Measurements from ENCODE around the gene C10orf71. TPM values are rescaled to one million over a fixed set of nuclear protein-coding genes. Genes with fewer than 3 reads are reported as not detected.

C10orf71 gene
- total RNA-seq, 1 experiment from 2014 or later: not detected

GRCh38 chr10:49260644-49261296, 38.2 kb upstream of the C10orf71 start:
- BruUV-seq (replicated peaks): no TSS peak
- H3K9me3 Mint-ChIP-seq (ENCODE audit: unreplicated experiment): peaks cover 12% of the 10 kb centered on the region
- Histone ChIP-seq H3K27me3 (replicated peaks; ENCODE audit: control insufficient read depth, insufficient read depth, low read length) (no peaks in the 10 kb centered on the region), H3K9me3 (0 out of 2 replicates have a peak, but pooled peaks cover 2% of the 10 kb centered on the region), H3K4me1 (no peaks in the 10 kb centered on the region), H3K4me3 (ENCODE audit: low read depth, low read length) (no peak overlapping the region), H3K36me3 (ENCODE audit: control insufficient read depth, insufficient read depth, low read length) (no peaks in the 10 kb centered on the region)
- H3K36me3 Mint-ChIP-seq (ENCODE audit: insufficient read depth, unreplicated experiment): no peaks in the 10 kb centered on the region
- DNase-seq: no peak
- POLR2A ChIA-PET: no interaction called here
- peaks cover 4% of the 10 kb centered on the region for H3K27me3 Mint-ChIP-seq (ENCODE audit: insufficient read depth, unreplicated experiment)
- no peak overlapping the region for H3K27ac Mint-ChIP-seq (ENCODE audit: unreplicated experiment)
- intact Hi-C loops (cut with micrococcal nuclease; ENCODE audit: unreplicated experiment): no loop called here
- CTCF ChIA-PET: interaction anchor here (0.6 kb wide), 1 partner anchor 60 kb away, joined by 3 read pairs; no protein-coding TSS in a partner anchor
- H3K4me3 Mint-ChIP-seq (ENCODE audit: unreplicated experiment): no peak overlapping the region
- no peaks in the 10 kb centered on the region for H3K4me1 Mint-ChIP-seq (ENCODE audit: low read depth, unreplicated experiment)
- TF ChIP-seq CTCF (IDR thresholded peaks at IDR 0.05; ENCODE audit: insufficient read depth in 1 of 2, low read depth in 1 of 2, low read length in 1 of 2, severe bottlenecking in 1 of 2, unreplicated experiment in 1 of 2): no peak

DNA sequence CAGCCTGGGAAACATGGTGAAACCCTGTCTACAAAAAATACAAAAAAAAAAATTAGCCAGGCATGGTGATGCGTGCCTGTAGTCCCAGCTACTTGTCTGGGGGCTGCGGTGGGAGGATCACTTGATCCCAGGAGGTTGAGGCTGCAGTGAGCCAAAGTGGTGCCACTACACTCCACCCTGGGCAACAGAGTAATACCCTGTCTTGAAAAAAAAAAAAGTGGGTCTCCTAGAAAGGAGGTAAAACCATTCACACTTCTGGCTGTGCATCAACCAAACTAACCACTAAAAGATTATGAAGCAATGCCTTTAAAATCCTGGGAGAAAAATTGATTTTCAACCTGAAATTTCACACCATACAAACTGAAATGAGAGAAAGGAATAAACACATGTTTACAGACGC, 35.4 kb upstream of the C10orf71 start:
- Histone ChIP-seq H3K27me3 (replicated peaks; ENCODE audit: control insufficient read depth, insufficient read depth, low read length) (no peaks in the 10 kb centered on the region), H3K36me3 (ENCODE audit: control insufficient read depth, insufficient read depth, low read length) (no peaks in the 10 kb centered on the region), H3K4me1 (no peaks in the 10 kb centered on the region), H3K9me3 (peaks cover 7% of the 10 kb centered on the region), H3K4me3 (ENCODE audit: low read depth, low read length) (no peak overlapping the region)
- Mint-ChIP-seq H3K4me3 (ENCODE audit: unreplicated experiment) (no peak overlapping the region), H3K27ac (ENCODE audit: unreplicated experiment) (no peak overlapping the region), H3K36me3 (ENCODE audit: insufficient read depth, unreplicated experiment) (no peaks in the 10 kb centered on the region), H3K4me1 (ENCODE audit: low read depth, unreplicated experiment) (no peaks in the 10 kb centered on the region), H3K9me3 (ENCODE audit: unreplicated experiment) (peaks cover 27% of the 10 kb centered on the region), H3K27me3 (ENCODE audit: insufficient read depth, unreplicated experiment) (peaks cover 13% of the 10 kb centered on the region)
- no peak for DNase-seq
- ChIA-PET CTCF (no interaction called here), POLR2A (no interaction called here)
- no TSS peak for BruUV-seq (replicated peaks)
- no peak for TF ChIP-seq CTCF (IDR thresholded peaks at IDR 0.05; ENCODE audit: insufficient read depth in 1 of 2, low read depth in 1 of 2, low read length in 1 of 2, severe bottlenecking in 1 of 2, unreplicated experiment in 1 of 2)
- intact Hi-C loops (cut with micrococcal nuclease; ENCODE audit: unreplicated experiment): no loop called here

- no peak for DNase-seq
- ChIA-PET CTCF (no interaction called here), POLR2A (no interaction called here)
- Mint-ChIP-seq H3K27me3 (ENCODE audit: insufficient read depth, unreplicated experiment) (peaks cover 16% of the 10 kb centered on the region), H3K36me3 (ENCODE audit: insufficient read depth, unreplicated experiment) (no peaks in the 10 kb centered on the region), H3K4me3 (ENCODE audit: unreplicated experiment) (no peak overlapping the region), H3K9me3 (ENCODE audit: unreplicated experiment) (peaks cover 27% of the 10 kb centered on the region), H3K27ac (ENCODE audit: unreplicated experiment) (no peak overlapping the region), H3K4me1 (ENCODE audit: low read depth, unreplicated experiment) (no peaks in the 10 kb centered on the region)
- intact Hi-C loops (cut with micrococcal nuclease; ENCODE audit: unreplicated experiment): no loop called here
- Histone ChIP-seq H3K36me3 (ENCODE audit: control insufficient read depth, insufficient read depth, low read length) (no peaks in the 10 kb centered on the region), H3K27me3 (replicated peaks; ENCODE audit: control insufficient read depth, insufficient read depth, low read length) (no peaks in the 10 kb centered on the region), H3K4me1 (no peaks in the 10 kb centered on the region), H3K4me3 (ENCODE audit: low read depth, low read length) (no peak overlapping the region), H3K9me3 (peaks cover 7% of the 10 kb centered on the region)
- BruUV-seq (replicated peaks): no TSS peak
- TF ChIP-seq CTCF (IDR thresholded peaks at IDR 0.05; ENCODE audit: insufficient read depth in 1 of 2, low read depth in 1 of 2, low read length in 1 of 2, severe bottlenecking in 1 of 2, unreplicated experiment in 1 of 2): no peak
Measured at GRCh38 chr10:49264177-49264677, 34.7 kb upstream of the C10orf71 start.

Measured in Caco-2 (cell line).